Measurements from ENCODE around the gene MYO1D. TPM values are rescaled to one million over a fixed set of nuclear protein-coding genes. Genes with fewer than 3 reads are reported as not detected.

MYO1D gene
- total RNA-seq, 1 experiment from 2014 or later: 5.6 TPM

GRCh38 chr17:32463304-32463703 lies 413.6 kb downstream of the MYO1D start:
- no peak overlapping the region for H2AFZ ChIP-seq (ENCODE audit: low read length)
- no peak overlapping the region for H3K9ac ChIP-seq (ENCODE audit: low read length)
- H3K4me1 ChIP-seq (ENCODE audit: low read length): no peaks in the 10 kb centered on the region
- no peak overlapping the region for H3K4me3 ChIP-seq (ENCODE audit: low read length)
- peaks cover 10% of the 10 kb centered on the region for H4K20me1 ChIP-seq (ENCODE audit: insufficient read depth, low read depth, low read length)
- peaks cover 52% of the 10 kb centered on the region for H3K36me3 ChIP-seq (ENCODE audit: insufficient read depth, low read length)
- H3K27me3 ChIP-seq (ENCODE audit: low read length): no peaks in the 10 kb centered on the region
- DNase-seq: no peak
- H3K9me3 ChIP-seq (ENCODE audit: low read length): no peaks in the 10 kb centered on the region
- no peaks in the 10 kb centered on the region for H3K9me2 ChIP-seq (replicated peaks; ENCODE audit: insufficient read depth, low read length)
- no peak overlapping the region for H3K4me2 ChIP-seq (ENCODE audit: low read depth, low read length, poor library complexity, severe bottlenecking)
- no peak overlapping the region for H3K27ac ChIP-seq (ENCODE audit: low read length)
- peaks cover 60% of the 10 kb centered on the region for H3K79me2 ChIP-seq (ENCODE audit: low read length)

GRCh38 chr17:32461853-32462617 lies 414.9 kb downstream of the MYO1D start:
- Histone ChIP-seq H3K27ac (ENCODE audit: low read length) (no peak overlapping the region), H3K9me3 (ENCODE audit: low read length) (no peaks in the 10 kb centered on the region), H3K4me1 (ENCODE audit: low read length) (no peaks in the 10 kb centered on the region), H2AFZ (ENCODE audit: low read length) (no peak overlapping the region), H3K27me3 (ENCODE audit: low read length) (no peaks in the 10 kb centered on the region), H3K79me2 (ENCODE audit: low read length) (peaks cover 66% of the 10 kb centered on the region), H4K20me1 (ENCODE audit: insufficient read depth, low read depth, low read length) (peaks cover 10% of the 10 kb centered on the region), H3K4me2 (ENCODE audit: low read depth, low read length, poor library complexity, severe bottlenecking) (no peak overlapping the region), H3K9me2 (replicated peaks; ENCODE audit: insufficient read depth, low read length) (no peaks in the 10 kb centered on the region), H3K36me3 (ENCODE audit: insufficient read depth, low read length) (peaks cover 49% of the 10 kb centered on the region), H3K9ac (ENCODE audit: low read length) (no peak overlapping the region), H3K4me3 (ENCODE audit: low read length) (no peak overlapping the region)
- peak; percentile 83 for DNase-seq

- peaks cover 64% of the 10 kb centered on the region for H3K79me2 ChIP-seq (ENCODE audit: low read length)
- H3K27me3 ChIP-seq (ENCODE audit: low read length): no peaks in the 10 kb centered on the region
- no peaks in the 10 kb centered on the region for H3K9me2 ChIP-seq (replicated peaks; ENCODE audit: insufficient read depth, low read length)
- no peaks in the 10 kb centered on the region for H3K4me1 ChIP-seq (ENCODE audit: low read length)
- no peak overlapping the region for H3K4me3 ChIP-seq (ENCODE audit: low read length)
- no peak for DNase-seq
- H3K36me3 ChIP-seq (ENCODE audit: insufficient read depth, low read length): peaks cover 46% of the 10 kb centered on the region
- no peak overlapping the region for H3K9ac ChIP-seq (ENCODE audit: low read length)
- H3K27ac ChIP-seq (ENCODE audit: low read length): no peak overlapping the region
- H3K9me3 ChIP-seq (ENCODE audit: low read length): no peaks in the 10 kb centered on the region
- peaks cover 10% of the 10 kb centered on the region for H4K20me1 ChIP-seq (ENCODE audit: insufficient read depth, low read depth, low read length)
- H3K4me2 ChIP-seq (ENCODE audit: low read depth, low read length, poor library complexity, severe bottlenecking): no peak overlapping the region
- H2AFZ ChIP-seq (ENCODE audit: low read length): no peak overlapping the region
Measured at GRCh38 chr17:32461498-32461852, 415.4 kb downstream of the MYO1D start.

GRCh38 chr17:32460054-32460453 lies 416.9 kb downstream of the MYO1D start:
- Histone ChIP-seq H4K20me1 (ENCODE audit: insufficient read depth, low read depth, low read length) (peaks cover 10% of the 10 kb centered on the region), H3K9ac (ENCODE audit: low read length) (no peak overlapping the region), H3K4me3 (ENCODE audit: low read length) (no peak overlapping the region), H3K4me1 (ENCODE audit: low read length) (no peaks in the 10 kb centered on the region), H3K27ac (ENCODE audit: low read length) (no peak overlapping the region), H3K9me2 (replicated peaks; ENCODE audit: insufficient read depth, low read length) (no peaks in the 10 kb centered on the region), H2AFZ (ENCODE audit: low read length) (no peak overlapping the region), H3K27me3 (ENCODE audit: low read length) (no peaks in the 10 kb centered on the region), H3K4me2 (ENCODE audit: low read depth, low read length, poor library complexity, severe bottlenecking) (no peak overlapping the region), H3K9me3 (ENCODE audit: low read length) (no peaks in the 10 kb centered on the region), H3K79me2 (ENCODE audit: low read length) (peaks cover 68% of the 10 kb centered on the region), H3K36me3 (ENCODE audit: insufficient read depth, low read length) (peaks cover 47% of the 10 kb centered on the region)
- DNase-seq: no peak

GRCh38 chr17:32458371-32458770 lies 418.6 kb downstream of the MYO1D start:
- no peak overlapping the region for H3K4me3 ChIP-seq (ENCODE audit: low read length)
- no peak overlapping the region for H3K9ac ChIP-seq (ENCODE audit: low read length)
- H2AFZ ChIP-seq (ENCODE audit: low read length): no peak overlapping the region
- H3K4me2 ChIP-seq (ENCODE audit: low read depth, low read length, poor library complexity, severe bottlenecking): no peak overlapping the region
- no peak for DNase-seq
- no peaks in the 10 kb centered on the region for H3K9me2 ChIP-seq (replicated peaks; ENCODE audit: insufficient read depth, low read length)
- peaks cover 72% of the 10 kb centered on the region for H3K79me2 ChIP-seq (ENCODE audit: low read length)
- peaks cover 5% of the 10 kb centered on the region for H4K20me1 ChIP-seq (ENCODE audit: insufficient read depth, low read depth, low read length)
- peaks cover 49% of the 10 kb centered on the region for H3K36me3 ChIP-seq (ENCODE audit: insufficient read depth, low read length)
- no peaks in the 10 kb centered on the region for H3K4me1 ChIP-seq (ENCODE audit: low read length)
- H3K27me3 ChIP-seq (ENCODE audit: low read length): no peaks in the 10 kb centered on the region
- H3K9me3 ChIP-seq (ENCODE audit: low read length): no peaks in the 10 kb centered on the region
- no peak overlapping the region for H3K27ac ChIP-seq (ENCODE audit: low read length)

- Histone ChIP-seq H3K27ac (ENCODE audit: low read length) (no peak overlapping the region), H2AFZ (ENCODE audit: low read length) (no peak overlapping the region), H3K4me2 (ENCODE audit: low read depth, low read length, poor library complexity, severe bottlenecking) (no peak overlapping the region), H3K9me3 (ENCODE audit: low read length) (no peaks in the 10 kb centered on the region), H3K9me2 (replicated peaks; ENCODE audit: insufficient read depth, low read length) (no peaks in the 10 kb centered on the region), H4K20me1 (ENCODE audit: insufficient read depth, low read depth, low read length) (no peaks in the 10 kb centered on the region; the same call in 1 of the 2 replicates), H3K9ac (ENCODE audit: low read length) (no peak overlapping the region), H3K4me1 (ENCODE audit: low read length) (peaks cover 14% of the 10 kb centered on the region), H3K4me3 (ENCODE audit: low read length) (no peak overlapping the region), H3K79me2 (ENCODE audit: low read length) (peaks cover 84% of the 10 kb centered on the region), H3K27me3 (ENCODE audit: low read length) (no peaks in the 10 kb centered on the region), H3K36me3 (ENCODE audit: insufficient read depth, low read length) (peaks cover 68% of the 10 kb centered on the region)
- no peak for DNase-seq
Measured at GRCh38 chr17:32453370-32453769, 423.6 kb downstream of the MYO1D start.

- peaks cover 14% of the 10 kb centered on the region for H3K4me1 ChIP-seq (ENCODE audit: low read length)
- H3K9me2 ChIP-seq (replicated peaks; ENCODE audit: insufficient read depth, low read length): no peaks in the 10 kb centered on the region
- H3K27me3 ChIP-seq (ENCODE audit: low read length): no peaks in the 10 kb centered on the region
- no peak overlapping the region for H3K4me2 ChIP-seq (ENCODE audit: low read depth, low read length, poor library complexity, severe bottlenecking)
- no peak for DNase-seq
- H2AFZ ChIP-seq (ENCODE audit: low read length): no peak overlapping the region
- no peaks in the 10 kb centered on the region; the same call in 1 of the 2 replicates for H4K20me1 ChIP-seq (ENCODE audit: insufficient read depth, low read depth, low read length)
- H3K4me3 ChIP-seq (ENCODE audit: low read length): no peak overlapping the region
- H3K9me3 ChIP-seq (ENCODE audit: low read length): no peaks in the 10 kb centered on the region
- peaks cover 88% of the 10 kb centered on the region for H3K79me2 ChIP-seq (ENCODE audit: low read length)
- H3K9ac ChIP-seq (ENCODE audit: low read length): no peak overlapping the region
- H3K27ac ChIP-seq (ENCODE audit: low read length): no peak overlapping the region
- H3K36me3 ChIP-seq (ENCODE audit: insufficient read depth, low read length): peaks cover 66% of the 10 kb centered on the region
Measured at GRCh38 chr17:32452281-32452680, 424.6 kb downstream of the MYO1D start.

GRCh38 chr17:32451879-32452278 lies 425.0 kb downstream of the MYO1D start:
- Histone ChIP-seq H3K9me2 (replicated peaks; ENCODE audit: insufficient read depth, low read length) (no peaks in the 10 kb centered on the region), H3K9me3 (ENCODE audit: low read length) (no peaks in the 10 kb centered on the region), H3K27me3 (ENCODE audit: low read length) (no peaks in the 10 kb centered on the region), H3K4me2 (ENCODE audit: low read depth, low read length, poor library complexity, severe bottlenecking) (no peak overlapping the region), H3K36me3 (ENCODE audit: insufficient read depth, low read length) (peaks cover 69% of the 10 kb centered on the region), H3K4me3 (ENCODE audit: low read length) (no peak overlapping the region), H3K9ac (ENCODE audit: low read length) (no peak overlapping the region), H3K79me2 (ENCODE audit: low read length) (peaks cover 88% of the 10 kb centered on the region), H2AFZ (ENCODE audit: low read length) (no peak overlapping the region), H3K27ac (ENCODE audit: low read length) (no peak overlapping the region), H4K20me1 (ENCODE audit: insufficient read depth, low read depth, low read length) (peaks cover 2% of the 10 kb centered on the region; the same call in 1 of the 2 replicates), H3K4me1 (ENCODE audit: low read length) (peaks cover 16% of the 10 kb centered on the region)
- no peak for DNase-seq

Data from Karpas-422 (cell line).